ENCODE data around the gene STMN3. TPM values are rescaled to one million over a fixed set of nuclear protein-coding genes. Genes with fewer than 3 reads are reported as not detected.
"Not testable (repeated sequence)": the region's sequence is repeated elsewhere in the genome, so short reads cannot be mapped to it uniquely, and the experiment has no call there.

STMN3 gene
- total RNA-seq, 1 donor from 2014 or later: 4.6 TPM

DNA sequence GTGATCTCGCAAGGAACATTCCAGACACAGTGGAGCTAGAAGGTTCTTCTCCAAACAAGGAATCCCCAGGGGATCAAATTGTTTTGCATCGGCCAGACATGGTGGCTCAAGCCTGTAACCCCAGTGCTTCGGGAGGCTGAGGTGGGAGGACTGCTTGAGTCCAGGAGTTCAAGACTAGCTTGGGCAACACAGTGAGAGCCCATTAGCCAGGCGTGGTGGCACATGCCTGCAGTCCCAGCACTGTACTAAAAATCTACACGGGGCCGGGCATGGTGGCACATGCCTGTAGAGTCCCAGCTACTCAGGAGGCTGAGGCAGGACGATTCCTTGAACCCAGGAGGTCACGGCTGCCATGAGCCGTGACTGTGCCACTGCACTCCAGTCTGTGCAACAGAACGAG, 41.6 kb downstream of the STMN3 start:
- no peak for DNase-seq
- peaks cover 7% of the 10 kb centered on the region for H3K4me1 ChIP-seq
- no peak for TF ChIP-seq CTCF (IDR thresholded peaks at IDR 0.05; ENCODE audit: borderline replicate concordance)
- H3K27ac ChIP-seq (replicated peaks): no peak overlapping the region
- H3K27me3 ChIP-seq (ENCODE audit: low read depth): no peaks in the 10 kb centered on the region
- H3K4me3 ChIP-seq: no peak overlapping the region
- no peaks in the 10 kb centered on the region for H3K9me3 ChIP-seq (replicated peaks)
- intact Hi-C loops (cut with micrococcal nuclease): no loop called here
- peaks cover 21% of the 10 kb centered on the region for H3K36me3 ChIP-seq

DNA sequence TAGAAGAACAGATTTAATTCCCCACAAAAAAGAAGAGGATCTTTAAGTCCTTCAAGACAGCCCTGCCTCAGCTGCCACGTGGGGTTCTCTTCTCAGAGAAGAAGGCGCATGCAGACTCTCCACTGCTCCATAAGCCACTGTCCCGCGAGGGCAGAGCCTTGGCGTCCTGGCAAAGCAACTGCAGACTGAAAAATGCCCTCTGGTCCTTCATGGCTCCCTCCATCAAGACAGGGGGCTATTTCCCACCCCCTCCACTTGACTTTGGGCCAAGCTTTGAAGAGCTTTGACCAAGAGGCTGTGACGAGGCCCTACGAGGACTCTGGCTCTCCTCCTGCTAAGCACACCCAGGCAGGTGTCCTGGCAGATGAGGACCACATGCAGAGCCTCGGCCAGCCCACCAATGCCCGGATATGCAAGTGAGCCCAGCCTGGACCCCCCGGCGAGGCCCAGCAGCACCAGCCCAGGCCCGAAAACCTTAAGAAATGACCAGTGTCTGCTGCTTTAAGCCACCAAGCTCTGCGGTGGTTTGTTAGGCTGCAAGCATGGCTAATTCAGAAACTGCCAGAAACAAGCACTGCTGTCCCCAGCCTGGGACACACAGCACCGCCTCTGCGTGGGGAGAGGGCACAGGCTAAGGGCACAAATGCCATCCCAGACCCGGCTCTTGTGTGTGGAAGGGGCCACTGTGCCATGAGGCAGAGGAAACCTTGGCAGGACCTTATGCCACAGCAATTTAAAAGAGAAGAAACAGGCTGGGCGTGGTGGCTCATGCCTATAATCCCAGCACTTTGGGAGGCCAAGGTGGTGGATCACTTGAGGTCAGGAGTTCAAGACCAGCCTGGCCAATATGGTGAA, 42.4 kb downstream of the STMN3 start:
- Histone ChIP-seq H3K4me1 (peaks cover 7% of the 10 kb centered on the region), H3K9me3 (replicated peaks) (no peaks in the 10 kb centered on the region), H3K4me3 (no peak overlapping the region), H3K36me3 (peaks cover 13% of the 10 kb centered on the region), H3K27ac (replicated peaks) (no peak overlapping the region), H3K27me3 (ENCODE audit: low read depth) (no peaks in the 10 kb centered on the region)
- no peak for TF ChIP-seq CTCF (IDR thresholded peaks at IDR 0.05; ENCODE audit: borderline replicate concordance)
- intact Hi-C loops (cut with micrococcal nuclease): no loop called here
- no peak for DNase-seq

DNA sequence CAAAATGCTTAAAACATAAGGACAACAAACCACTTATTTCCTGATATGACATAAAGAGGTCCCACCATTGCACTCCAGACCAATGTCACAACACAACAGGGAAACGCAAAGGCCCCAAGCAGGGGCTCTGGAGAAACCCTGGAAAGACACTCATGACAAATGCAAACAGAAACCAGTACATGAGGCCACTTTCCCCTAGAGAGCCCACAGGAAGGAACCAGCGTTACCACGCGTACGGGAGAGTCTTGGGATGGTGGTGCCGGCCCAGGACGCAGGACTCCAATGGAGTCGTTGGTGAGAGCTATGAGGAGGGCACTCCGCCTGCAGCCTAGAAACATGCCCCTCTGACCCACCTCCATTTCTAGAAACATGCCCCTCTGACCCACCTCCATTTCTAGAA, 46.5 kb downstream of the STMN3 start:
- H3K27me3 ChIP-seq (ENCODE audit: low read depth): no peaks in the 10 kb centered on the region
- peaks cover 21% of the 10 kb centered on the region for H3K36me3 ChIP-seq
- TF ChIP-seq CTCF (IDR thresholded peaks at IDR 0.05; ENCODE audit: borderline replicate concordance): no peak
- no peaks in the 10 kb centered on the region for H3K9me3 ChIP-seq (replicated peaks)
- intact Hi-C loops (cut with micrococcal nuclease): no loop called here
- no peak overlapping the region for H3K4me3 ChIP-seq
- no peak overlapping the region for H3K27ac ChIP-seq (replicated peaks)
- no peak for DNase-seq
- H3K4me1 ChIP-seq: no peaks in the 10 kb centered on the region

GRCh38 chr20:63602321-63602720, 50.9 kb downstream of the STMN3 start:
- Histone ChIP-seq H3K9me3 (replicated peaks) (no peaks in the 10 kb centered on the region), H3K27ac (replicated peaks) (no peak overlapping the region), H3K4me1 (no peaks in the 10 kb centered on the region), H3K27me3 (ENCODE audit: low read depth) (no peaks in the 10 kb centered on the region), H3K4me3 (no peak overlapping the region), H3K36me3 (peaks cover 62% of the 10 kb centered on the region)
- DNase-seq: no peak
- TF ChIP-seq CTCF (IDR thresholded peaks at IDR 0.05; ENCODE audit: borderline replicate concordance): no peak
- intact Hi-C loops (cut with micrococcal nuclease): no loop called here

GRCh38 chr20:63601679-63602078, 51.5 kb downstream of the STMN3 start:
- peaks cover 64% of the 10 kb centered on the region for H3K36me3 ChIP-seq
- DNase-seq; H3K4me3 ChIP-seq; H3K27ac ChIP-seq (replicated peaks); H3K4me1 ChIP-seq; intact Hi-C loops (cut with micrococcal nuclease); H3K27me3 ChIP-seq (ENCODE audit: low read depth); H3K9me3 ChIP-seq (replicated peaks): not testable (repeated sequence)

- no peak for DNase-seq
- TF ChIP-seq CTCF (IDR thresholded peaks at IDR 0.05; ENCODE audit: borderline replicate concordance): no peak
- Histone ChIP-seq H3K27me3 (ENCODE audit: low read depth) (no peaks in the 10 kb centered on the region), H3K27ac (replicated peaks) (no peak overlapping the region), H3K36me3 (peaks cover 78% of the 10 kb centered on the region), H3K4me1 (no peaks in the 10 kb centered on the region), H3K9me3 (replicated peaks) (no peaks in the 10 kb centered on the region), H3K4me3 (no peak overlapping the region)
- intact Hi-C loops (cut with micrococcal nuclease): no loop called here
These were observed 53.7 kb downstream of the STMN3 start for GRCh38 chr20:63599396-63600050.

Data from left ventricle myocardium inferior (tissue), 1 donor.